GM23338 (cell line): ENCODE data around the gene ISL2. TPM values are rescaled to one million over a fixed set of nuclear protein-coding genes. Genes with fewer than 3 reads are reported as not detected.

Experiments
- ATAC-seq: fragments of 200-7000 bp; cut with Tn5 transposase; 3 replicates; pipeline ENCODE4 v1.9.1; 2020
- DNase-seq: peaks from one replicate; pipeline ENCODE4 v3.0.0-alpha.2; 2015; ENCODE audit warnings: low spot score
- H2AFZ ChIP-seq: fragments of 200-600 bp; sonication (generic); 2 replicates; pipeline ENCODE4 v1.8.0; 2016; ENCODE audit warnings: antibody characterized with exemption, mild to moderate bottlenecking, moderate library complexity
- H3F3A ChIP-seq: fragments of 200-600 bp; sonication (generic); replicated peaks from 2 replicates; pipeline ENCODE4 v1.8.0; 2017; ENCODE audit warnings: antibody characterized with exemption, mixed run types, low read depth
- H3K27ac ChIP-seq: fragments of 200-600 bp; sonication (generic); 2 replicates; pipeline ENCODE4 v1.6.1; 2016; ENCODE audit warnings: low read depth
- H3K27me3 ChIP-seq: fragments of 200-600 bp; sonication (generic); 2 replicates; pipeline ENCODE4 v1.8.0; 2016; ENCODE audit warnings: mild to moderate bottlenecking, mixed run types, moderate library complexity; ENCODE audit not compliant: insufficient read depth
- H3K36me3 ChIP-seq: fragments of 200-600 bp; sonication (generic); 2 replicates; pipeline ENCODE4 v1.8.0; 2016; ENCODE audit warnings: mild to moderate bottlenecking; ENCODE audit not compliant: insufficient read depth
- H3K4me1 ChIP-seq: fragments of 200-600 bp; sonication (generic); 2 replicates; pipeline ENCODE4 v1.8.0; 2016; ENCODE audit warnings: mild to moderate bottlenecking, moderate library complexity; ENCODE audit not compliant: insufficient read depth
- H3K4me2 ChIP-seq: fragments of 200-600 bp; sonication (generic); 2 replicates; pipeline ENCODE4 v1.7.1; 2017; ENCODE audit warnings: mixed run types
- H3K4me3 ChIP-seq: fragments of 200-600 bp; sonication (generic); 2 replicates; pipeline ENCODE4 v1.6.1; 2016; ENCODE audit warnings: mixed run types
- H3K79me2 ChIP-seq: fragments of 200-600 bp; sonication (generic); replicated peaks from 2 replicates; pipeline ENCODE4 v1.8.0; 2017; ENCODE audit warnings: mild to moderate bottlenecking; ENCODE audit not compliant: insufficient read depth
- H3K9me2 ChIP-seq: fragments of 200-600 bp; sonication (generic); 2 replicates; pipeline ENCODE4 v1.8.0; 2017; ENCODE audit not compliant: insufficient read depth
- H4K20me1 ChIP-seq: fragments of 200-600 bp; sonication (generic); replicated peaks from 2 replicates; pipeline ENCODE4 v1.8.0; 2017; ENCODE audit warnings: mild to moderate bottlenecking; ENCODE audit not compliant: insufficient read depth
- H3K27ac Mint-ChIP-seq: 2 replicates; pipeline ENCODE4 v1.8.0; 2020; ENCODE audit warnings: inconsistent platforms, mild to moderate bottlenecking, moderate library complexity, mixed read lengths
- H3K27me3 Mint-ChIP-seq: 3 replicates; pipeline ENCODE4 v1.8.0; 2022; ENCODE audit warnings: low read depth, mild to moderate bottlenecking, moderate library complexity, mixed read lengths, inconsistent platforms; ENCODE audit not compliant: insufficient read depth, poor library complexity
- H3K36me3 Mint-ChIP-seq: 3 replicates; pipeline ENCODE4 v1.8.0; 2021; ENCODE audit warnings: low read depth, mild to moderate bottlenecking, inconsistent platforms, moderate library complexity, mixed read lengths
- H3K4me1 Mint-ChIP-seq: 3 replicates; pipeline ENCODE4 v1.8.0; 2020; ENCODE audit warnings: mild to moderate bottlenecking, inconsistent platforms, mixed read lengths
- H3K4me3 Mint-ChIP-seq: 3 replicates; pipeline ENCODE4 v1.8.0; 2021; ENCODE audit warnings: moderate library complexity, mild to moderate bottlenecking, inconsistent platforms, mixed read lengths
- H3K9me3 Mint-ChIP-seq: 3 replicates; pipeline ENCODE4 v1.8.0; 2020; ENCODE audit warnings: moderate library complexity, mild to moderate bottlenecking, inconsistent platforms, mixed read lengths
- CREB1 ChIP-seq: fragments of 250-450 bp; sonication (Bioruptor Pico); IDR thresholded peaks from 2 replicates; pipeline ENCODE4 v1.5.0; 2020; ENCODE audit warnings: low read depth, mild to moderate bottlenecking, moderate library complexity
- EZH2 ChIP-seq: fragments of 200-600 bp; sonication (generic); IDR thresholded peaks from one replicate; pipeline ENCODE4 v1.8.0; 2017; ENCODE audit warnings: antibody characterized with exemption, mild to moderate bottlenecking, low read depth; ENCODE audit not compliant: unreplicated experiment
- EZH2phosphoT487 ChIP-seq: fragments of 200-600 bp; sonication (generic); IDR thresholded peaks from one replicate; pipeline ENCODE4 v1.8.1; 2018; ENCODE audit warnings: antibody characterized with exemption; ENCODE audit not compliant: unreplicated experiment
- JUNB ChIP-seq: IDR thresholded peaks from one replicate; pipeline ENCODE4 v1.6.1; 2016; ENCODE audit warnings: antibody characterized with exemption; ENCODE audit not compliant: unreplicated experiment
- POLR2AphosphoS5 ChIP-seq: IDR thresholded peaks from 2 replicates; pipeline ENCODE4 v1.6.1; 2016; ENCODE audit warnings: antibody characterized with exemption, low read depth
- ZNF114 ChIP-seq: fragments of 250-450 bp; sonication (Bioruptor Pico); IDR thresholded peaks from 2 replicates; pipeline ENCODE4 v1.5.0; 2020; ENCODE audit warnings: mild to moderate bottlenecking, moderate library complexity
- polyA plus RNA-seq: library from polyadenylated mRNA; unstranded; fragments of >200 nt; fragmentation: Nextera tagmentation; extraction: Ambion mirVana; gene quantifications from 2 replicates; pipeline ENCODE4 v1.2.1, GENCODE V29; 2016
- total RNA-seq: library from RNA; depleted of rRNA; stranded (reverse); fragments of >200 nt; shearing (Covaris generic); gene quantifications from 2 replicates; pipeline ENCODE4 v1.2.3, GENCODE V29; 2014
- TF ChIP-seq, protein P1 (sequence below): IDR thresholded peaks from 2 replicates; pipeline ENCODE4 v1.6.1; 2016; ENCODE audit warnings: antibody characterized with exemption
- TF ChIP-seq, protein P2 (sequence below), 2 experiments: fragments of 200-600 bp in 1 of 2; sonication (generic) in 1 of 2; conservative IDR thresholded peaks; 2 replicates each; pipeline versions ENCODE4 v1.5.1 to v1.6.1; 2016 to 2017; ENCODE audit warnings: antibody characterized with exemption in 2 of 2, low read depth in 2 of 2, mild to moderate bottlenecking in 2 of 2, moderate library complexity in 1 of 2

Gene ISL2
- total and polyA plus RNA-seq, 2 experiments from 2014 or later: 0.65 to 2.7 TPM

DNA sequence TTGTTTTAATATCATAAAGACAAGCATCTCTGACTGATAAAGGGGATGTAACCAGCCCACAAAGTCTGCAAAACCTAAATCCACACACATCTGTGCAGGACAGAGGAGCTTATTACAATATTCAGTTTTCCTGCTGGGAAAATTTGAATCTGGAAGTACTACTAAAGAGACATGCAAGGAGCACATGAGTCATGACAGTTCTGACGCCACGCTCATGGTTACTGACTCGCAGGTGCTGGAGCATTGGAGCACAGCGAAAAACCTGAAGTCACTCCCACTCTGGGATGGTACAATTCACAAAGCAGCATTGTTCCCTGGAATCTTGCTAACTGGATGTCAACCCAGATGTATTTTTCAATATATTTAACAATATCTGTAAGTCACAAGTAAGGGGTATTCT is 7.6 kb upstream of the ISL2 start (continued):
- TF ChIP-seq ZNF114 (CRISPR knock-in tag) (no peak), EZH2phosphoT487 (no peak), JUNB (no peak)
- TF ChIP-seq, protein P1, sequence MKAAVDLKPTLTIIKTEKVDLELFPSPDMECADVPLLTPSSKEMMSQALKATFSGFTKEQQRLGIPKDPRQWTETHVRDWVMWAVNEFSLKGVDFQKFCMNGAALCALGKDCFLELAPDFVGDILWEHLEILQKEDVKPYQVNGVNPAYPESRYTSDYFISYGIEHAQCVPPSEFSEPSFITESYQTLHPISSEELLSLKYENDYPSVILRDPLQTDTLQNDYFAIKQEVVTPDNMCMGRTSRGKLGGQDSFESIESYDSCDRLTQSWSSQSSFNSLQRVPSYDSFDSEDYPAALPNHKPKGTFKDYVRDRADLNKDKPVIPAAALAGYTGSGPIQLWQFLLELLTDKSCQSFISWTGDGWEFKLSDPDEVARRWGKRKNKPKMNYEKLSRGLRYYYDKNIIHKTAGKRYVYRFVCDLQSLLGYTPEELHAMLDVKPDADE: no peak
- TF ChIP-seq, protein P2, sequence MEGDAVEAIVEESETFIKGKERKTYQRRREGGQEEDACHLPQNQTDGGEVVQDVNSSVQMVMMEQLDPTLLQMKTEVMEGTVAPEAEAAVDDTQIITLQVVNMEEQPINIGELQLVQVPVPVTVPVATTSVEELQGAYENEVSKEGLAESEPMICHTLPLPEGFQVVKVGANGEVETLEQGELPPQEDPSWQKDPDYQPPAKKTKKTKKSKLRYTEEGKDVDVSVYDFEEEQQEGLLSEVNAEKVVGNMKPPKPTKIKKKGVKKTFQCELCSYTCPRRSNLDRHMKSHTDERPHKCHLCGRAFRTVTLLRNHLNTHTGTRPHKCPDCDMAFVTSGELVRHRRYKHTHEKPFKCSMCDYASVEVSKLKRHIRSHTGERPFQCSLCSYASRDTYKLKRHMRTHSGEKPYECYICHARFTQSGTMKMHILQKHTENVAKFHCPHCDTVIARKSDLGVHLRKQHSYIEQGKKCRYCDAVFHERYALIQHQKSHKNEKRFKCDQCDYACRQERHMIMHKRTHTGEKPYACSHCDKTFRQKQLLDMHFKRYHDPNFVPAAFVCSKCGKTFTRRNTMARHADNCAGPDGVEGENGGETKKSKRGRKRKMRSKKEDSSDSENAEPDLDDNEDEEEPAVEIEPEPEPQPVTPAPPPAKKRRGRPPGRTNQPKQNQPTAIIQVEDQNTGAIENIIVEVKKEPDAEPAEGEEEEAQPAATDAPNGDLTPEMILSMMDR (conservative IDR thresholded peaks at IDR 0.05; ENCODE audit: low read depth in 2 of 2): no peak

DNA sequence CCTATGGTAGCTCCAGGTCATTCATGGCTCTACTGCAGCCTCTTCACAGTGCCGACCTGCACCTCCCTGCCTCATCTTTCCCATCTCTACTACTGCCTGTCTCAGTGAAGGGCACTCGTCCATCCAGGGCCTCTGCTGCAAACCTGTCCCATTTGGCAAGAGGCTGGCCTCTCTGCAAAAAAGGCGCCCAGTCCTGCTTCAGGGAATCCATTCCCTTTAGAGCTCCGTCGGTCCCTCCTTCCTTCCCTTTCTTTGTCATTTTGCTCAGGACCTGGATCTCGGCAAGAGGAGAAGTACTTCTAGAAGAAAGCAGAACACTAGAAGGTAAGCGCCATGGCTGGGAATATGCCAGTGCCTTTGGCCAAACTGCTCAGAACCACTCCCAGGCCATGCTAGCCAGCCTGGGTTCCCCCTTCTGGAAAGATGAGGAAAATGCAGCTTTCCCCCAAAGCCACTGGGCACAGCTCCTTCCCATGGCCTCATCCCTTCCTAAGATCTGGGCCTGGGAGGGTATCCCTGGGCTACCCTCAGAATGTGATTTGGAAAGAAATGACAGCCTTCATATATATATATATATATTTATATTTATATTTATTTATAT is 6.4 kb upstream of the ISL2 start:
- no peaks in the 10 kb centered on the region for H3F3A ChIP-seq
- H3K36me3 Mint-ChIP-seq: no peaks in the 10 kb centered on the region; the same call in 2 of the 3 replicates
- no peak overlapping the region for H3K27ac ChIP-seq
- H3K4me1 Mint-ChIP-seq: peaks cover 12% of the 10 kb centered on the region; the same call in 2 of the 3 replicates
- H3K36me3 ChIP-seq: no peaks in the 10 kb centered on the region
- H3K4me3 ChIP-seq: no peak overlapping the region
- peaks cover 18% of the 10 kb centered on the region for H3K27me3 ChIP-seq
- H3K4me3 Mint-ChIP-seq: no peak overlapping the region
- DNase-seq (peak; percentile 82), ATAC-seq (peak; percentile 80)
- H3K9me2 ChIP-seq: no peaks in the 10 kb centered on the region
- no peak overlapping the region for H3K4me2 ChIP-seq
- peaks cover 4% of the 10 kb centered on the region; the same call in 1 of the 3 replicates for H3K9me3 Mint-ChIP-seq
- no peaks in the 10 kb centered on the region for H4K20me1 ChIP-seq
- no peaks in the 10 kb centered on the region for H3K4me1 ChIP-seq
- peaks cover 26% of the 10 kb centered on the region for H3K27me3 Mint-ChIP-seq
- H3K79me2 ChIP-seq: no peaks in the 10 kb centered on the region
- no peak overlapping the region for H3K27ac Mint-ChIP-seq
- TF ChIP-seq, protein P2 (conservative IDR thresholded peaks at IDR 0.05; ENCODE audit: low read depth in 2 of 2): peak; percentile 56 to 82
- TF ChIP-seq CREB1 (CRISPR knock-in tag): no peak
- H2AFZ ChIP-seq: peak overlapping the region; percentile 83

DNA sequence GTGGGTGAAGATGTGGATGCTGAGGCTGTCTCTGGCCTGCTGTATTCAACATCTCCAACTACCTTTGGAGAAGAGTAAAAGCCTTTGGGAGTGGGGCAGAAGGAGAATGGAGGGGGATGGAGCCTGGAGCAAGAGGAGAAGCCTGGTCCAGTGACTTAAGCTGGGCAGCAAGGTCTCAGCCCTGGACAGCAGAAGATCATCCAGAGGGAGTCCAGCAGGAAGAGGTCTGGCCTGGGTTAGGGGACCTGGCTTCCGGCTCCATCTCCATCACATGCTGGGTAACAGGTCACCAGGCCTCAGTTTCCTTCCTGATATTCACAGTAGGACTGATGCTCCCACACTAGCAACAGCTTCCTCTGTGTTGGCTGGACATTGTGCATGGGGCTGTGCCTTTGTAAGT is 3.8 kb upstream of the ISL2 start:
- Histone ChIP-seq H2AFZ (no peak overlapping the region), H3K36me3 (no peaks in the 10 kb centered on the region), H3K4me3 (no peak overlapping the region), H3K79me2 (no peaks in the 10 kb centered on the region), H3K27ac (no peak overlapping the region), H3K27me3 (peaks cover 41% of the 10 kb centered on the region), H3F3A (peaks cover 8% of the 10 kb centered on the region), H3K4me2 (no peak overlapping the region), H3K4me1 (peaks cover 8% of the 10 kb centered on the region), H3K9me2 (no peaks in the 10 kb centered on the region), H4K20me1 (no peaks in the 10 kb centered on the region; the same call in 1 of the 2 replicates)
- peaks cover 51% of the 10 kb centered on the region for H3K27me3 Mint-ChIP-seq
- ATAC-seq (no peak), DNase-seq (no peak)
- peaks cover 26% of the 10 kb centered on the region for H3K4me1 Mint-ChIP-seq
- H3K36me3 Mint-ChIP-seq: no peaks in the 10 kb centered on the region; the same call in 1 of the 3 replicates
- H3K4me3 Mint-ChIP-seq: no peak overlapping the region
- H3K27ac Mint-ChIP-seq: no peak overlapping the region
- H3K9me3 Mint-ChIP-seq: peaks cover 5% of the 10 kb centered on the region; the same call in 2 of the 3 replicates
- no peak for TF ChIP-seq POLR2AphosphoS5
- TF ChIP-seq EZH2phosphoT487: no peak
- TF ChIP-seq, protein P1: no peak
- no peak for TF ChIP-seq EZH2
